Measurements from ENCODE around the gene HADH. TPM values are rescaled to one million over a fixed set of nuclear protein-coding genes. Genes with fewer than 3 reads are reported as not detected.
A peak's percentile ranks its signal among the peaks of the same experiment; 100 is the strongest.

The HADH gene
- total RNA-seq, 4 donors from 2014 or later = 26.8 to 46.5 (median 38.1) TPM

DNA sequence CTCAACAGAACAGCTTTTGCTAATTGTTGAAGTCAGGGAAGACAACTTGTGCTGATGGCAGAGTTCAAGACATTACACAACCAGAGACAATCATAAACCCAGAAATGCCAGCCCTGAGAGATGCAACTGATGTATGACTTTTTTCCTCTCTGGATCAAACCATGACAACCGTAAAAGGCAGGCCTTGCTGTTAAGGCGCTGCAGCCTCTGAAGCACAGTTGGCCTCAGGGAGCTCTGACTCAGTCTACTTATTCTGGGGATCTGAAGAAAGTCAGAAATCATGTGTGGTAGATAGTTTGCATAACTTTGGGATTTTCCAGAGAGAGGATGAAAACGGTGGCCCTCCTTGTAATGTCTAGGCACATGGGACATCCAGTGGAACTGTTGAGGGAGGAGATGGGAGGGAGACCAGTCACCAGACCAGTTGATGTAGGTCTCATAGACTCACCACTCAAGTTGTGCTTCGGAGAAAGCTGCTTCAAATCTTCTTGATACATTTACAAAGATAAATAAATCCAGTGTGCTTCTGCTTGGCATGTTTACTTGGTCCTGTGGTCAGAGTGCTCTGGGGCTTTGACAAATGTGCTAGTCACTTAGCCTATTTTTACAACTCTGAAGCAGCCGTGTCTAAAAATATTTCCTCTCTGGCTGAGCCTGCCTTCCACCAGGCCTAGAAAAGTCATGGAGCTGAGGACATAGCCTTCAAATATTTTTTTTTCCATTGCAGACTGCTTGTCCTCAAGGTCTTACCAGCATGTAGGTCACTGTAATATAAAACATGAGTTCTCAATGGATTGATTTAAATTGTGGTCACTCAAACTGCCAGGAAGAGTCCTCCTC is 7.5 kb downstream of the HADH start:
- H3K27me3 ChIP-seq = no peaks in the 10 kb centered on the region
- H3K9me3 ChIP-seq = no peaks in the 10 kb centered on the region
- peaks cover 0 to 4% (median 0%) of the 10 kb centered on the region in 3 donors for H3K36me3 ChIP-seq
- intact Hi-C loops (cut with DNase I) = no loop called here
- TF ChIP-seq POLR2A (IDR thresholded peaks at IDR 0.05) = no peak
- TF ChIP-seq, protein P1, sequence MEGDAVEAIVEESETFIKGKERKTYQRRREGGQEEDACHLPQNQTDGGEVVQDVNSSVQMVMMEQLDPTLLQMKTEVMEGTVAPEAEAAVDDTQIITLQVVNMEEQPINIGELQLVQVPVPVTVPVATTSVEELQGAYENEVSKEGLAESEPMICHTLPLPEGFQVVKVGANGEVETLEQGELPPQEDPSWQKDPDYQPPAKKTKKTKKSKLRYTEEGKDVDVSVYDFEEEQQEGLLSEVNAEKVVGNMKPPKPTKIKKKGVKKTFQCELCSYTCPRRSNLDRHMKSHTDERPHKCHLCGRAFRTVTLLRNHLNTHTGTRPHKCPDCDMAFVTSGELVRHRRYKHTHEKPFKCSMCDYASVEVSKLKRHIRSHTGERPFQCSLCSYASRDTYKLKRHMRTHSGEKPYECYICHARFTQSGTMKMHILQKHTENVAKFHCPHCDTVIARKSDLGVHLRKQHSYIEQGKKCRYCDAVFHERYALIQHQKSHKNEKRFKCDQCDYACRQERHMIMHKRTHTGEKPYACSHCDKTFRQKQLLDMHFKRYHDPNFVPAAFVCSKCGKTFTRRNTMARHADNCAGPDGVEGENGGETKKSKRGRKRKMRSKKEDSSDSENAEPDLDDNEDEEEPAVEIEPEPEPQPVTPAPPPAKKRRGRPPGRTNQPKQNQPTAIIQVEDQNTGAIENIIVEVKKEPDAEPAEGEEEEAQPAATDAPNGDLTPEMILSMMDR (IDR thresholded peaks at IDR 0.05) = no peak
- no peak for DNase-seq
- 54 to 76% methylated on average over 4 to 5 of the region's 5 CpGs for WGBS, 2 donors
- no peak overlapping the region for H3K4me3 ChIP-seq
- peak overlapping the region; percentile 0 to 75 (median 71) for H3K27ac ChIP-seq
- H3K4me1 ChIP-seq = peaks cover 1 to 37% (median 5%) of the 10 kb centered on the region in 3 donors

DNA sequence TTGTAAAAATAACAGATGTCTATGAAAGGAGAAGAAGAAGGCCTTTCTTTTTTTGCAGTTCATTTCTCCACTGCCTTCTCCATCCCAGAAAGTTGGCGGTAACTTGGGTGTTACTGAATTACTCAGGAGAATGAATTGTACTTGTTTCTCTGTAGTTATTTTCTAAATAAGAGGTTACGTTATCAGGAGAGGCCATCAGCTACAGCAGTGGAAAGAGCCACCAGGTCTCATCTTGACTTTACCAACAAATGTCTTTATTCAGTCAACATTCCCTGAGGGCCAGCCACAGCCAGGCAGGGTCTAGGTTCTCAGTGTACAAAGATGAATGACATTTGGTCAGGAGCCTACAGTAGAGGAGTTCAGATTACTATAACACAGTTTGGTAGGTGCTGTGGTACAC is 8.1 kb downstream of the HADH start:
- DNase-seq = no peak
- intact Hi-C loops (cut with DNase I) = no loop called here
- TF ChIP-seq POLR2A (IDR thresholded peaks at IDR 0.05) = no peak
- TF ChIP-seq, protein P1 (IDR thresholded peaks at IDR 0.05) = no peak
- Histone ChIP-seq H3K27me3 (no peaks in the 10 kb centered on the region), H3K36me3 (peaks cover 0 to 4% (median 0%) of the 10 kb centered on the region in 3 donors), H3K27ac (peak overlapping the region; percentile 0 to 75 (median 71)), H3K9me3 (no peaks in the 10 kb centered on the region), H3K4me1 (peaks cover 0 to 31% (median 5%) of the 10 kb centered on the region in 3 donors), H3K4me3 (no peak overlapping the region)
- 83 to 87% methylated on average over 2 of the region's 2 CpGs for WGBS, 2 donors

DNA sequence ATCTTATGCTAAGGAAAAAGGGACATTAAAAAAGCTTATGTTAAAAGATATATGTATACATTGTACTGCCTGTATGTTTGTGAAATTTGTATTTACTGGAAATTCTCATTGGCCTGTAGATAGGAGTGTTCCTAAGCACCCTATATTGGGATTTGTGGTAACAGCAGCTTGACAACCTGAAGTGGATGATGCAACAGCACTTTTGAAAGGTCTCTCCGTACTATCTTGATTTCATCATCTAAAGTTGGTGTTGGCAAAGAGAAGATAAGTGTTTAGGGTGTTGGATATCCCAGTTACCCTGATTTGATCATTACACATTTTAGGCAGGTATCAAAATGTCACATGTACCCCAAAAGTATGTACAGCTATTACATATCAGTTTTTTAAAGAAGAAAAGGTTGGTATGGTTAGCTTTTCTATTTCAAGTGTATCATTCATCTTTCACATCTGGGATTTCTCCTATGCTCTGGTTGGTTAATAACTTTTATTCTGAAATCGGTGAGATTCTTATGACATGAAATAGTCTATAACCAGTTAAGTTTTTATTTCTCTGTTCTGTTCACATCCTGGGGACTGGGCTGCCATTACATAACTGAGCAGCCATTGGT is 10.3 kb downstream of the HADH start:
- 75 to 81% methylated on average over 2 of the region's 2 CpGs for WGBS, 2 donors
- H3K4me3 ChIP-seq = no peak overlapping the region
- H3K36me3 ChIP-seq = peaks cover 0 to 4% (median 0%) of the 10 kb centered on the region in 3 donors
- intact Hi-C loops (cut with DNase I) = no loop called here
- H3K4me1 ChIP-seq = peaks cover 0 to 15% (median 0%) of the 10 kb centered on the region in 3 donors
- H3K9me3 ChIP-seq = no peaks in the 10 kb centered on the region
- no peaks in the 10 kb centered on the region for H3K27me3 ChIP-seq
- TF ChIP-seq POLR2A (IDR thresholded peaks at IDR 0.05) = no peak
- TF ChIP-seq, protein P1 (IDR thresholded peaks at IDR 0.05) = no peak
- H3K27ac ChIP-seq = peak overlapping the region in 1 of 4 donors; percentile 13
- DNase-seq = no peak

DNA sequence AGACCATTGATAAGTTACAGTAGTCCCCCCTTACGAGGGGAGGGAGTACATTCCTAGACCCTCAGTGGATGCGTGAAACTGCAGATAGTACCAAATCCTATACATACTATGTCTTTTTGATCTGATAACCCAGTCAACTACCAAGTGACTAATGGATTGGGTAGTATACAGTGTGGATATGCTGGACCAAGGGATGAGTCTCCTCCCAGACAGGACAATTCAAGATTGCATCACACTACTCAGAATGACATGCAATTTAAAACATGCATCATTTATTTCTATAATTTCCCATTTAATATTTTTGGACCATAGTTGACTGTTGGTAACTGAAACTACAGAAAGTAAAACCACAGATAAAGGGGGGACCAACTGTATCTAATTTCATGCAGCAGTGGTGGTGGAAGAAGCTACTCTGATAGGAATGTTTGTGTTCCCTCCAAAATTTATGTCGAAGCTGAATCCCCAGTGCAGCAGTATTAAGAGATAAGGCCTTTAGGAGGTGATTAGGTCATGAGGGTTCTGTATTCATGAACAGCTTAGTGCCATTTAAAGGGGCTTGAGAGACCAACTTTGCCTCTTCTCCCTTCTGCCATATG is 11.9 kb downstream of the HADH start:
- Histone ChIP-seq H3K27ac (no peak overlapping the region), H3K4me3 (no peak overlapping the region), H3K36me3 (peaks cover 0 to 4% (median 0%) of the 10 kb centered on the region in 3 donors), H3K4me1 (peaks cover 0 to 15% (median 0%) of the 10 kb centered on the region in 3 donors), H3K27me3 (no peaks in the 10 kb centered on the region), H3K9me3 (no peaks in the 10 kb centered on the region)
- intact Hi-C loops (cut with DNase I) = no loop called here
- no peak for DNase-seq
- TF ChIP-seq POLR2A (IDR thresholded peaks at IDR 0.05) = no peak
- 94 to 95% methylated on average over 3 of the region's 3 CpGs for WGBS, 2 donors

DNA sequence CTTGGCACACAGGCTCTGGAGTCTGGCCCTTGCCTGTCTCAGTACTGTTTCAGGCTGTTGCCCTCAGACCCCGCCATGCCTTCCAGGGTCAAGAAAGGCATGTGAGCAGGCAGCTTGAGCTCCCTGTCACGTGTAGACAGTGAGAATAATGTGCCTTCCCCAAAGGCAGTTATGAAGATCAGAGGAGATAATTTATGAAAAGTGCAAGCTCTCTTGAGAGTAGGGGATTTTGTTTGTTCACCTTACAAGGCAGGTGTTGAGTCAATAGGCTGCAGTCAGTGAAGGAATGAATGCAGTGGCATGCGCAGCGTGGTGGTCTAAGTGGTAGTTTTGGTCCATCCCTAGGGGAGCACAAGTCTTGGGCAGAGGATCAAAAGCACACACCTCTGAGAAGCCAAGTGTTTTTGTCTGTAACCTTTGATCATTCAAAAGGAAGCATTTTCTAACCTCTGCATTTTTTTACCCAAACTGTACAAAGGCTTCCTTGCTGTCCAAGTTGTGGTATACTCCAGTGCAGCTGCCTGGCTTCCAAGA is 14.4 kb downstream of the HADH start:
- 91 to 96% methylated on average over 2 of the region's 4 CpGs for WGBS, 2 donors
- H3K36me3 ChIP-seq = peaks cover 0 to 2% (median 0%) of the 10 kb centered on the region in 3 donors
- no peak overlapping the region for H3K27ac ChIP-seq
- H3K4me1 ChIP-seq = peaks cover 0 to 26% (median 0%) of the 10 kb centered on the region in 3 donors
- intact Hi-C loops (cut with DNase I) = no loop called here
- no peak overlapping the region for H3K4me3 ChIP-seq
- no peaks in the 10 kb centered on the region for H3K27me3 ChIP-seq
- no peak for TF ChIP-seq POLR2A (IDR thresholded peaks at IDR 0.05)
- TF ChIP-seq, protein P1 (IDR thresholded peaks at IDR 0.05) = no peak
- no peaks in the 10 kb centered on the region for H3K9me3 ChIP-seq
- DNase-seq = no peak

All from esophagus squamous epithelium (tissue), 5 donors.